Measurements from ENCODE around the gene PRICKLE2. TPM values are rescaled to one million over a fixed set of nuclear protein-coding genes. Genes with fewer than 3 reads are reported as not detected.

PRICKLE2 gene
- total and polyA plus RNA-seq, 2 donors (not counting 3 experiments of a cell fraction or from before 2014, with no cell fraction given): 3.0 to 7.1 TPM

- BruUV-seq (replicated peaks): no TSS peak
- Histone ChIP-seq H3K79me2 (ENCODE audit: control insufficient read depth, insufficient read depth, low read length) (no peaks in the 10 kb centered on the region), H4K20me1 (replicated peaks; ENCODE audit: control insufficient read depth, extremely low read depth, insufficient read depth, low read length) (no peaks in the 10 kb centered on the region), H3K36me3 (ENCODE audit: control insufficient read depth in 2 of 2, extremely low read depth in 1 of 2, insufficient read depth in 2 of 2, low read length in 2 of 2) (no peaks in the 10 kb centered on the region), H3K9ac (replicated peaks; ENCODE audit: extremely low read depth, insufficient read depth, low read length) (no peak overlapping the region), H3K9me1 (replicated peaks; ENCODE audit: control insufficient read depth, extremely low read depth, insufficient read depth, low read length) (no peaks in the 10 kb centered on the region), H3K4me1 (ENCODE audit: control insufficient read depth, extremely low read depth, insufficient read depth, low read length) (no peaks in the 10 kb centered on the region), H2AFZ (ENCODE audit: low read depth, low read length) (no peak overlapping the region), H3K4me3 (replicated peaks in 1 of 3; ENCODE audit: insufficient read depth in 1 of 3, low read depth in 1 of 3, low read length in 3 of 3) (no peak overlapping the region), H3K27ac (ENCODE audit: insufficient read depth, low read depth, low read length) (no peak overlapping the region), H3K4me2 (ENCODE audit: insufficient read depth, low read length) (no peak overlapping the region), H3K27me3 (ENCODE audit: control insufficient read depth in 2 of 2, insufficient read depth in 2 of 2, low read length in 2 of 2) (peaks cover 0 to 1% of the 10 kb centered on the region in 2 experiments), H3K9me3 (replicated peaks; ENCODE audit: control insufficient read depth, insufficient read depth, low read length) (no peaks in the 10 kb centered on the region)
- CTCF ChIA-PET: interaction anchor here (1.1 kb wide), 1 partner anchor 11 kb away, joined by 3 read pairs; no protein-coding TSS in a partner anchor
- TF ChIP-seq JUN (IDR thresholded peaks at IDR 0.05; ENCODE audit: borderline replicate concordance, insufficient read depth, insufficient read length, low read depth) (no peak), POLR2AphosphoS5 (IDR thresholded peaks at IDR 0.05; ENCODE audit: insufficient read depth, low read depth, low read length) (no peak), MAX (IDR thresholded peaks at IDR 0.05; ENCODE audit: insufficient read depth, insufficient read length) (no peak), EZH2 (IDR thresholded peaks at IDR 0.05; ENCODE audit: borderline replicate concordance, low read depth, low read length, severe bottlenecking) (no peak), GATA2 (IDR thresholded peaks at IDR 0.05; ENCODE audit: insufficient read depth, insufficient read length, low read depth, low read length) (no peak), FOS (IDR thresholded peaks at IDR 0.05; ENCODE audit: borderline replicate concordance, insufficient read depth, low read length) (no peak), MYC (IDR thresholded peaks at IDR 0.05; ENCODE audit: low read depth, low read length) (no peak), CTCF (IDR thresholded peaks at IDR 0.05; ENCODE audit: extremely low read depth in 1 of 2, insufficient read depth in 1 of 2, low read depth in 1 of 2, low read length in 2 of 2) (no peak), POLR2A (IDR thresholded peaks at IDR 0.05; ENCODE audit: low read depth, low read length) (no peak)
- POLR2A ChIA-PET: no interaction called here
- FAIRE-seq (no peak), DNase-seq (ENCODE audit: low read depth, low spot score) (no peak)
- dilution Hi-C loops (cut with MboI; ENCODE audit: extremely low pct_ligation_motif_present, low sequenced_read_pairs): no loop called here
- intact Hi-C loops (cut with micrococcal nuclease): no loop called here
These were observed 101.3 kb downstream of the PRICKLE2 start for GRCh38 chr3:64123931-64124330.
